ENCODE results near the gene E2F7.
"Not testable (repeated sequence)": the region's sequence is repeated elsewhere in the genome, so short reads cannot be mapped to it uniquely, and the experiment has no call there.

Gene E2F7

GRCh38 chr12:77065361-77066204, at the start of gene E2F7:
E2F7 (minus strand) TSS chr12:77065569; CDS start chr12:77064635, 934 bp downstream.
- DNase-seq (ENCODE audit: low read depth in 2 of 2): peak; percentile 53 to 68

GRCh38 chr12:77113971-77114370, 48.6 kb upstream of the E2F7 start:
- no peak for DNase-seq (ENCODE audit: low read depth in 2 of 2)

GRCh38 chr12:77108707-77109106, 43.3 kb upstream of the E2F7 start:
- no peak for DNase-seq (ENCODE audit: low read depth in 2 of 2)

- no peak for DNase-seq (ENCODE audit: low read depth in 2 of 2)
Measured at GRCh38 chr12:77107121-77107520, 41.8 kb upstream of the E2F7 start.

GRCh38 chr12:77104792-77105191, 39.4 kb upstream of the E2F7 start:
- no peak for DNase-seq (ENCODE audit: low read depth in 2 of 2)

- no peak for DNase-seq (ENCODE audit: low read depth in 2 of 2)
Measured at GRCh38 chr12:77104286-77104685, 38.9 kb upstream of the E2F7 start.

- no peak for DNase-seq (ENCODE audit: low read depth in 2 of 2)
Measured at GRCh38 chr12:77102691-77103090, 37.3 kb upstream of the E2F7 start.

- no peak for DNase-seq (ENCODE audit: low read depth in 2 of 2)
Measured at GRCh38 chr12:77102123-77102522, 36.8 kb upstream of the E2F7 start.

GRCh38 chr12:77099799-77100198, 34.4 kb upstream of the E2F7 start:
- DNase-seq (ENCODE audit: low read depth in 2 of 2): no peak

- DNase-seq (ENCODE audit: low read depth in 2 of 2): no peak
Measured at GRCh38 chr12:77097846-77098245, 32.5 kb upstream of the E2F7 start.

- not testable (repeated sequence) for DNase-seq (ENCODE audit: low read depth in 2 of 2)
Measured at GRCh38 chr12:77092227-77092626, 26.9 kb upstream of the E2F7 start.

- DNase-seq (ENCODE audit: low read depth in 2 of 2): no peak
Measured at GRCh38 chr12:77089686-77090220, 24.4 kb upstream of the E2F7 start.

GRCh38 chr12:77087427-77087826, 22.1 kb upstream of the E2F7 start:
- DNase-seq (ENCODE audit: low read depth in 2 of 2): no peak

GRCh38 chr12:77082021-77082420, 16.7 kb upstream of the E2F7 start:
- no peak for DNase-seq (ENCODE audit: low read depth in 2 of 2)

GRCh38 chr12:77079631-77080030, 14.3 kb upstream of the E2F7 start:
- no peak for DNase-seq (ENCODE audit: low read depth in 2 of 2)

- DNase-seq (ENCODE audit: low read depth in 2 of 2): no peak
Measured at GRCh38 chr12:77078231-77078630, 12.9 kb upstream of the E2F7 start.

- DNase-seq (ENCODE audit: low read depth in 2 of 2): no peak
Measured at GRCh38 chr12:77076886-77077285, 11.5 kb upstream of the E2F7 start.

- DNase-seq (ENCODE audit: low read depth in 2 of 2): not testable (repeated sequence)
Measured at GRCh38 chr12:77073894-77074293, 8.5 kb upstream of the E2F7 start.

GRCh38 chr12:77072833-77073495, 7.6 kb upstream of the E2F7 start:
- DNase-seq (ENCODE audit: low read depth in 2 of 2): no peak

GRCh38 chr12:77070800-77071449, 5.6 kb upstream of the E2F7 start:
- no peak for DNase-seq (ENCODE audit: low read depth in 2 of 2)

GRCh38 chr12:77070382-77070781, 5.0 kb upstream of the E2F7 start:
- no peak for DNase-seq (ENCODE audit: low read depth in 2 of 2)

- no peak for DNase-seq (ENCODE audit: low read depth in 2 of 2)
Measured at GRCh38 chr12:77064896-77065360, 441 bp downstream of the E2F7 start.

Data from activated CD8-positive, alpha-beta memory T cell treated with anti-CD3 and anti-CD28 coated beads for 4 hours (primary cell).